ENCODE data around the gene RAB3GAP2. TPM values are rescaled to one million over a fixed set of nuclear protein-coding genes. Genes with fewer than 3 reads are reported as not detected.
A peak's percentile ranks its signal among the peaks of the same experiment; 100 is the strongest.

RAB3GAP2 gene
- 10 to 100 TPM; 16.5 to 24.2 (median 18.0) TPM for total RNA-seq

DNA sequence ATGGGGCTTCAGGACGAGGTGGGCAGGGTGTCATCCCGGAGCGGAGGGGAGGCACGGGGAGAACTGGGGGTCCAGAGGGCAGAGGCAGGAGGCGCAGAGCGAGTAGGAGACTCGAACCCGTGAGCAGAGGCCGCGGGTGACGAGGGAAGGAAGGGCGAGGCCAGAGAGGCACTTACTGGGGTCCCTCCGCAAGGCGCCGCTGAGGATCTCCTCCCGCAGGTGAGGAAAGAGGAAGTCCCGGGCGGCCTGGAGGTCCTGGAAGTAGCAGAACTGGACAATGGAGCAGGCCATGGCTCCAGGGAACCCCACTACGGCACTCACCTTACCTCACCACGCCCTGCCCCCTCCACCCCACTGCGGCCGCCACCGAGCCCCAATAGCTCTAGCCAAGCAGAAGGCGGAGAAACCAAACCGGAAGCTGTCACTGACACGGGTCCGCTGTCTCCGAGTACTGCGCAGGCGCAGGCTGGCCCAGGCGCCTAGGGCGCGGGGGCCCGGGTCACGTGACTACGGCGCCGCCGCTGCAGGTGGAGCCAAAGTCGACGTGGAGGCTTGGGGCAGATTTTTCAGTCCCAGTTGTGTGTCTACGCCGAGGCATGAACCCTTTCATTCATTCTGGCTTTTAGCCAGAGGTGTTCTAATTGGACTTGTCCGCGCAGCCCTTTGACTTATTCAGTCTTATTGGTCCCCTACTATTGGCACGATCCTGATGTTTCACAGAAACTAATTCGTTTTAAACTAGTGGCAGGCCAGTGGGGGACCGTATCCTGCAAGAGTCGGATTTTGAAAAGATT is at the start of gene RAB3GAP2:
RAB3GAP2 (minus strand) TSS at position 407 of the 794 bp plus-strand sequence; CDS start at position 291, 116 bp downstream.
- Histone ChIP-seq H3K27me3 (no peaks in the 10 kb centered on the region), H3K4me1 (peaks cover 9 to 29% of the 10 kb centered on the region in 2 donors), H3K27ac (peak within 1 kb of the TSS; percentile 80 to 87 (median 87)), H3K4me3 (peak within 1 kb of the TSS; percentile 88 to 96 (median 90)), H3K36me3 (no peaks in the 10 kb centered on the region), H3K9me3 (no peaks in the 10 kb centered on the region)
- intact Hi-C loops (cut with DNase I; ENCODE audit: low total_unique reads) (loop anchor here (2.0 to 10.0 kb wide), 4 partner anchors 177 to 513 kb away; partner anchors contain the start of genes C1orf115, IARS2 and MTARC1), in situ Hi-C loops (cut with MboI; ENCODE audit: low sequenced_read_pairs in 4 of 4) (no loop called here)
- TF ChIP-seq, protein P1, sequence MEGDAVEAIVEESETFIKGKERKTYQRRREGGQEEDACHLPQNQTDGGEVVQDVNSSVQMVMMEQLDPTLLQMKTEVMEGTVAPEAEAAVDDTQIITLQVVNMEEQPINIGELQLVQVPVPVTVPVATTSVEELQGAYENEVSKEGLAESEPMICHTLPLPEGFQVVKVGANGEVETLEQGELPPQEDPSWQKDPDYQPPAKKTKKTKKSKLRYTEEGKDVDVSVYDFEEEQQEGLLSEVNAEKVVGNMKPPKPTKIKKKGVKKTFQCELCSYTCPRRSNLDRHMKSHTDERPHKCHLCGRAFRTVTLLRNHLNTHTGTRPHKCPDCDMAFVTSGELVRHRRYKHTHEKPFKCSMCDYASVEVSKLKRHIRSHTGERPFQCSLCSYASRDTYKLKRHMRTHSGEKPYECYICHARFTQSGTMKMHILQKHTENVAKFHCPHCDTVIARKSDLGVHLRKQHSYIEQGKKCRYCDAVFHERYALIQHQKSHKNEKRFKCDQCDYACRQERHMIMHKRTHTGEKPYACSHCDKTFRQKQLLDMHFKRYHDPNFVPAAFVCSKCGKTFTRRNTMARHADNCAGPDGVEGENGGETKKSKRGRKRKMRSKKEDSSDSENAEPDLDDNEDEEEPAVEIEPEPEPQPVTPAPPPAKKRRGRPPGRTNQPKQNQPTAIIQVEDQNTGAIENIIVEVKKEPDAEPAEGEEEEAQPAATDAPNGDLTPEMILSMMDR (IDR thresholded peaks at IDR 0.05 in 4 of 5, conservative IDR thresholded peaks at IDR 0.05 in 1 of 5): peak in 2 of 5 experiments; percentile 20 to 37
- TF ChIP-seq POLR2A (IDR thresholded peaks at IDR 0.05): peak; percentile 66 to 67
- ATAC-seq (peak; percentile 98 to 99), DNase-seq (peak; percentile 84 to 92)

GRCh38 chr1:220321758-220322157 is 49.5 kb upstream of the RAB3GAP2 start:
- Histone ChIP-seq H3K27me3 (no peaks in the 10 kb centered on the region), H3K36me3 (no peaks in the 10 kb centered on the region), H3K4me3 (no peak overlapping the region), H3K27ac (no peak overlapping the region), H3K9me3 (no peaks in the 10 kb centered on the region), H3K4me1 (no peaks in the 10 kb centered on the region)
- TF ChIP-seq, protein P1 (IDR thresholded peaks at IDR 0.05 in 4 of 5, conservative IDR thresholded peaks at IDR 0.05 in 1 of 5): no peak
- no peak for TF ChIP-seq POLR2A (IDR thresholded peaks at IDR 0.05)
- intact Hi-C loops (cut with DNase I; ENCODE audit: low total_unique reads): no loop called here
- in situ Hi-C loops (cut with MboI; ENCODE audit: low sequenced_read_pairs in 4 of 4): no loop called here
- DNase-seq (no peak), ATAC-seq (no peak)

GRCh38 chr1:220320709-220321108 is 48.5 kb upstream of the RAB3GAP2 start:
- in situ Hi-C loops (cut with MboI; ENCODE audit: low sequenced_read_pairs in 4 of 4) (no loop called here), intact Hi-C loops (cut with DNase I; ENCODE audit: low total_unique reads) (no loop called here)
- TF ChIP-seq POLR2A (IDR thresholded peaks at IDR 0.05): no peak
- TF ChIP-seq, protein P1 (IDR thresholded peaks at IDR 0.05 in 4 of 5, conservative IDR thresholded peaks at IDR 0.05 in 1 of 5): no peak
- Histone ChIP-seq H3K27ac (no peak overlapping the region), H3K4me3 (no peak overlapping the region), H3K27me3 (no peaks in the 10 kb centered on the region), H3K9me3 (no peaks in the 10 kb centered on the region), H3K4me1 (no peaks in the 10 kb centered on the region), H3K36me3 (no peaks in the 10 kb centered on the region)
- DNase-seq: no peak
- no peak for ATAC-seq

DNA sequence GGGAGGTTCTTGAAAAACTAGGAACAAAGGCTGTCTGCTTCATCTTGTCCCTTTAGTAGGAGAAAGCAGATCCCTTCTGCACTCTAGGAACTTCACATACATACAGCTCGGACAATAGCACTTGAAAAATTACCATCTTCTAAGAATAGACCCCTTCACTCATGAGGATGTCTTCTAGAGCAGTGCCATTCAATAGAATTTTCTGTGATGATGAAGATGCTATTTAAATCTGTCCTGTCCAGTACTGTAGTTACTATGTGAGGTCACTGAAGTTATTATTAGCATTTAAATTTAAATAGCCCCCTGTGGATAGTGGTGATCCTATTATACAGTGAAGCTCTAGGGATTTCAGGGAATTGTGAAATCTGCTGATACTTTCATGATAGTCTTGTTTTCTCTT is 46.4 kb upstream of the RAB3GAP2 start:
- no peaks in the 10 kb centered on the region for H3K4me1 ChIP-seq
- no peak overlapping the region for H3K4me3 ChIP-seq
- no peak for DNase-seq
- no peak for TF ChIP-seq POLR2A (IDR thresholded peaks at IDR 0.05)
- TF ChIP-seq, protein P1 (IDR thresholded peaks at IDR 0.05 in 4 of 5, conservative IDR thresholded peaks at IDR 0.05 in 1 of 5): no peak
- H3K36me3 ChIP-seq: no peaks in the 10 kb centered on the region
- in situ Hi-C loops (cut with MboI; ENCODE audit: low sequenced_read_pairs in 4 of 4) (no loop called here), intact Hi-C loops (cut with DNase I; ENCODE audit: low total_unique reads) (no loop called here)
- no peak overlapping the region for H3K27ac ChIP-seq
- ATAC-seq: no peak
- H3K27me3 ChIP-seq: no peaks in the 10 kb centered on the region
- no peaks in the 10 kb centered on the region for H3K9me3 ChIP-seq
